Neural progenitor cell (in vitro differentiated cells): ENCODE measurements around the gene RIMBP3B.
"Not testable (repeated sequence)": the region's sequence is repeated elsewhere in the genome, so short reads cannot be mapped to it uniquely, and the experiment has no call there.

Source experiments
- CTCF ChIP-seq: fragments of 200-600 bp; sonication (generic); IDR thresholded peaks from 2 replicates; pipeline ENCODE4 v1.5.1; 2017; ENCODE audit warnings: antibody characterized with exemption, mild to moderate bottlenecking
- EZH2 ChIP-seq: fragments of 200-600 bp; sonication (generic); IDR thresholded peaks from 2 replicates; pipeline ENCODE4 v1.6.1; 2017; ENCODE audit warnings: antibody characterized with exemption, mild to moderate bottlenecking, moderate library complexity
- EZH2phosphoT487 ChIP-seq: fragments of 200-600 bp; sonication (generic); IDR thresholded peaks from 2 replicates; pipeline ENCODE4 v1.6.1; 2017; ENCODE audit warnings: antibody characterized with exemption

- TF ChIP-seq CTCF, EZH2, EZH2phosphoT487: not testable (repeated sequence)
Measured at GRCh38 chr22:21363061-21363460, 20.5 kb upstream of the RIMBP3B start.
